IMR-90 (cell line): ENCODE results near the gene CDK17. TPM values are rescaled to one million over a fixed set of nuclear protein-coding genes. Genes with fewer than 3 reads are reported as not detected.

Source experiments
- CEBPB ChIP-seq: IDR thresholded peaks from 2 replicates; pipeline ENCODE4 v1.6.1; 2012; ENCODE audit warnings: low read depth, low read length, improper control_type of control experiment
- MAZ ChIP-seq: IDR thresholded peaks from 2 replicates; pipeline ENCODE4 v1.6.1; 2012; ENCODE audit warnings: low read depth, mild to moderate bottlenecking, low read length, improper control_type of control experiment, moderate library complexity, borderline replicate concordance
- SMC3 ChIP-seq: fragments of 150-350 bp; IDR thresholded peaks from 2 replicates; pipeline ENCODE4 v1.6.1; 2016; ENCODE audit warnings: low read depth, mild to moderate bottlenecking, antibody characterized with exemption, low read length, moderate library complexity
- polyA plus RNA-seq, 3 experiments: library from polyadenylated mRNA; depleted of rRNA; stranded (reverse); fragments of >200 nt; gene quantifications; 2 replicates each; pipeline ENCODE4 v1.2.3, GENCODE V29; 2012; ENCODE audit warnings: low replicate concordance in 1 of 3
- total RNA-seq: library from RNA; depleted of rRNA; stranded (reverse); fragments of >200 nt; gene quantifications from 2 replicates; pipeline ENCODE4 v1.2.3, GENCODE V29; 2012
- TF ChIP-seq, protein P1 (sequence below): conservative IDR thresholded peaks from 2 replicates; pipeline ENCODE4 v1.5.1; 2012; ENCODE audit warnings: mild to moderate bottlenecking, low read depth, low read length, improper control_type of control experiment

CDK17 gene
- total and polyA plus RNA-seq, 2 of the 4 experiments (the other 2 are of a cell fraction), result 14.5 to 50.2 TPM

DNA sequence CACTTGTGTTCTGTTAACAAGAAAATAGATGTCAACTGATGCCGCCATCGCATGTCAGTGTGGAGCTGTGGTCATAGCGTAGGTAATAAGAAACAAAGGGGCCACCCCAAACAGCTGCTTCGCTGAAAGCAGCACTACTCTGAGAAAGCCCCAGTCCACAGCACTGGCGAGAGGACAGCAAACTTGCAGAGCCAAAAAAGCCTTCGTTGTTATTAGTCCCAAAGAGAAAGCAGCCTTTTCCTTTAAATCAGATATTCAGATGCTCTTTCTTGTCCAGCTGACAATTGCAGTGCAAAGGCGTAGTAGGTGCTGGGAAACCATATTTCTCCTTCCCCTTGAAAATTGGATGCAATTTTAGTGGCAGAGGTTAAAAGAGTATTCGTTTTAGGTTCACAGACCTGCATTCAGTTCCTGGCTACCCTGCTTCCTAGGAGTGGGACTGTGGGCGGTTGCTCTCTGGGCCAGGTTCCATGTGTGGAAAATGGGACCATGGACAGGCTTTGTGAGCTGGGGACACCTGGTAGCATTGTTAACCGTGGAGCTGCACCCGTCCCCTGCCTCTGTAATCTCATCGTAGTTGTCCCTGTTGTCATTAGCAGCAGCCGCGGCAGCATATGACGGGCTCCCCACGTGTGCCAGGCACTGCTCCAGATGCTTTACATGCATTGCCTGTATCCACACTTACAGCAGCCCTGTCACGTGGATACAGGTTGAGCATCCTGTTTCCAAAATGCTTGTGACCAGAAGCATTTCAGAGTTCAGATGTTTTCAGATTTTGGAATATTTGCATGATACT lies 151.9 kb downstream of the CDK17 start (continued):
- no peak for TF ChIP-seq CEBPB
- TF ChIP-seq, protein P1, sequence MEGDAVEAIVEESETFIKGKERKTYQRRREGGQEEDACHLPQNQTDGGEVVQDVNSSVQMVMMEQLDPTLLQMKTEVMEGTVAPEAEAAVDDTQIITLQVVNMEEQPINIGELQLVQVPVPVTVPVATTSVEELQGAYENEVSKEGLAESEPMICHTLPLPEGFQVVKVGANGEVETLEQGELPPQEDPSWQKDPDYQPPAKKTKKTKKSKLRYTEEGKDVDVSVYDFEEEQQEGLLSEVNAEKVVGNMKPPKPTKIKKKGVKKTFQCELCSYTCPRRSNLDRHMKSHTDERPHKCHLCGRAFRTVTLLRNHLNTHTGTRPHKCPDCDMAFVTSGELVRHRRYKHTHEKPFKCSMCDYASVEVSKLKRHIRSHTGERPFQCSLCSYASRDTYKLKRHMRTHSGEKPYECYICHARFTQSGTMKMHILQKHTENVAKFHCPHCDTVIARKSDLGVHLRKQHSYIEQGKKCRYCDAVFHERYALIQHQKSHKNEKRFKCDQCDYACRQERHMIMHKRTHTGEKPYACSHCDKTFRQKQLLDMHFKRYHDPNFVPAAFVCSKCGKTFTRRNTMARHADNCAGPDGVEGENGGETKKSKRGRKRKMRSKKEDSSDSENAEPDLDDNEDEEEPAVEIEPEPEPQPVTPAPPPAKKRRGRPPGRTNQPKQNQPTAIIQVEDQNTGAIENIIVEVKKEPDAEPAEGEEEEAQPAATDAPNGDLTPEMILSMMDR, result no peak
- no peak for TF ChIP-seq MAZ
- TF ChIP-seq SMC3, result no peak
